ENCODE measurements around the gene CGB1.

- no peak for TF ChIP-seq POLR2A (IDR thresholded peaks at IDR 0.05; ENCODE audit: control extremely low read depth in 1 of 2, low read depth in 2 of 2, low read length in 2 of 2)
- no peak for TF ChIP-seq ASH2L (IDR thresholded peaks at IDR 0.05; ENCODE audit: low read length)
- TF ChIP-seq SRF (IDR thresholded peaks at IDR 0.05; ENCODE audit: low read depth, low read length) = no peak
- no peak for TF ChIP-seq SUZ12 (IDR thresholded peaks at IDR 0.05; ENCODE audit: low read length)
- no peak for TF ChIP-seq EZH2 (IDR thresholded peaks at IDR 0.05; ENCODE audit: low read depth, low read length, severe bottlenecking)
- TF ChIP-seq, protein P1, sequence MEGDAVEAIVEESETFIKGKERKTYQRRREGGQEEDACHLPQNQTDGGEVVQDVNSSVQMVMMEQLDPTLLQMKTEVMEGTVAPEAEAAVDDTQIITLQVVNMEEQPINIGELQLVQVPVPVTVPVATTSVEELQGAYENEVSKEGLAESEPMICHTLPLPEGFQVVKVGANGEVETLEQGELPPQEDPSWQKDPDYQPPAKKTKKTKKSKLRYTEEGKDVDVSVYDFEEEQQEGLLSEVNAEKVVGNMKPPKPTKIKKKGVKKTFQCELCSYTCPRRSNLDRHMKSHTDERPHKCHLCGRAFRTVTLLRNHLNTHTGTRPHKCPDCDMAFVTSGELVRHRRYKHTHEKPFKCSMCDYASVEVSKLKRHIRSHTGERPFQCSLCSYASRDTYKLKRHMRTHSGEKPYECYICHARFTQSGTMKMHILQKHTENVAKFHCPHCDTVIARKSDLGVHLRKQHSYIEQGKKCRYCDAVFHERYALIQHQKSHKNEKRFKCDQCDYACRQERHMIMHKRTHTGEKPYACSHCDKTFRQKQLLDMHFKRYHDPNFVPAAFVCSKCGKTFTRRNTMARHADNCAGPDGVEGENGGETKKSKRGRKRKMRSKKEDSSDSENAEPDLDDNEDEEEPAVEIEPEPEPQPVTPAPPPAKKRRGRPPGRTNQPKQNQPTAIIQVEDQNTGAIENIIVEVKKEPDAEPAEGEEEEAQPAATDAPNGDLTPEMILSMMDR (IDR thresholded peaks at IDR 0.05; ENCODE audit: control extremely low read depth in 1 of 3, insufficient read depth in 1 of 3, low read depth in 1 of 3, low read length in 3 of 3) = peak; percentile 69 to 83 (median 74)
- TF ChIP-seq SIN3A (conservative IDR thresholded peaks at IDR 0.05 in 1 of 2, IDR thresholded peaks at IDR 0.05 in 1 of 2; ENCODE audit: low read depth in 1 of 2, low read length in 2 of 2) = no peak
- TF ChIP-seq POLR2AphosphoS5 (IDR thresholded peaks at IDR 0.05; ENCODE audit: low read depth, low read length) = no peak
- TF ChIP-seq EP300 (IDR thresholded peaks at IDR 0.05; ENCODE audit: borderline replicate concordance in 1 of 2, low read depth in 2 of 2, low read length in 2 of 2) = no peak
- no peak for TF ChIP-seq CEBPB (IDR thresholded peaks at IDR 0.05; ENCODE audit: low read depth, low read length)
These were observed 38.7 kb downstream of the CGB1 start for GRCh38 chr19:48997972-48998371.

Measured in H1 (cell line).